HepG2 (cell line): ENCODE data around the gene GPR32. TPM values are rescaled to one million over a fixed set of nuclear protein-coding genes. Genes with fewer than 3 reads are reported as not detected.

Source experiments
- ATAC-seq: fragments of 200-7000 bp; cut with Tn5 transposase; 3 replicates; pipeline ENCODE4 v1.9.1; 2020; ENCODE audit warnings: mild to moderate bottlenecking, moderate library complexity
- BruUV-seq: library from RNA; stranded (reverse); fragments of 400-500 nt; replicated peaks from 2 replicates; lab custom pipeline; 2021; lab: Mats Ljungman, UMichigan
- CTCF ChIA-PET: fragments of 300-600 bp; formaldehyde crosslinking; extraction: SDS; loops from one replicate; lab custom pipeline; 2021; ENCODE audit warnings: low total read pairs, inconsistent platforms, low intra/inter-chr PET ratio; lab: Yijun Ruan, JAX
- POLR2A ChIA-PET: fragments of 350-600 bp; sonication (Branson Sonifier 250); formaldehyde crosslinking; loops from one replicate; lab custom pipeline; 2020; ENCODE audit warnings: antibody characterized with exemption, inconsistent platforms; lab: Yijun Ruan, JAX
- DNase-seq: peaks from one replicate; pipeline ENCODE4 v3.0.0-alpha.2; 2015; ENCODE audit warnings: low spot score
- FAIRE-seq: peaks from 3 replicates; lab custom pipeline; 2011; peaks lifted over from hg19 to GRCh38; lab: Jason Lieb, UNC
- H2AFZ ChIP-seq: one replicate; pipeline ENCODE4 v1.6.1; 2011; ENCODE audit warnings: low read length, inconsistent platforms
- H3K27ac ChIP-seq: fragments of 300-600 bp; 3 replicates; pipeline ENCODE4 v1.8.0; 2011; ENCODE audit warnings: mixed run types, mild to moderate bottlenecking, mixed read lengths, low read length, inconsistent platforms; ENCODE audit not compliant: insufficient read depth; ENCODE audit errors: extremely low read length
- H3K27me3 ChIP-seq, 2 experiments: fragments of 200-600 bp in 1 of 2; 2 replicates in 1 of 2; 3 replicates in 1 of 2; pipeline versions ENCODE4 v1.6.0 to v1.8.0; 2011; ENCODE audit warnings: low read length in 2 of 2, mild to moderate bottlenecking in 2 of 2, moderate library complexity in 2 of 2, inconsistent platforms in 1 of 2; ENCODE audit not compliant: insufficient read depth in 2 of 2, control insufficient read depth in 1 of 2
- H3K36me3 ChIP-seq, 2 experiments: fragments of 200-600 bp in 1 of 2; replicated peaks in 1 of 2; 2 replicates in 1 of 2; 3 replicates in 1 of 2; pipeline versions ENCODE4 v1.5.1 to v1.8.0; 2011; ENCODE audit warnings: low read length in 2 of 2, inconsistent platforms in 1 of 2; ENCODE audit not compliant: insufficient read depth in 2 of 2, control insufficient read depth in 1 of 2
- H3K4me1 ChIP-seq: 2 replicates; pipeline ENCODE4 v1.5.1; 2012; ENCODE audit warnings: low read length, inconsistent platforms; ENCODE audit not compliant: insufficient read depth
- H3K4me2 ChIP-seq: 2 replicates; pipeline ENCODE4 v1.6.0; 2011; ENCODE audit warnings: low read depth, low read length, inconsistent platforms
- H3K4me3 ChIP-seq, 3 experiments: fragments of 200-600 bp in 1 of 3; sonication (generic), shearing (Covaris generic) in 1 of 3; replicated peaks in 1 of 3; 2 replicates each; pipeline ENCODE4 v1.5.1; 2011 to 2016; ENCODE audit warnings: low read length in 3 of 3, inconsistent platforms in 2 of 3, low read depth in 2 of 3, mild to moderate bottlenecking in 2 of 3, control low read depth in 1 of 3, mixed read lengths in 1 of 3; ENCODE audit not compliant: insufficient read depth in 1 of 3
- H3K79me2 ChIP-seq: one replicate; pipeline ENCODE4 v1.6.1; 2011; ENCODE audit warnings: low read length, inconsistent platforms; ENCODE audit not compliant: insufficient read depth
- H3K9ac ChIP-seq: 2 replicates; pipeline ENCODE4 v1.6.0; 2011; ENCODE audit warnings: mild to moderate bottlenecking, low read depth, low read length, inconsistent platforms; ENCODE audit not compliant: insufficient read depth
- H3K9me3 ChIP-seq: 2 replicates; pipeline ENCODE4 v1.5.1; 2012; ENCODE audit warnings: mild to moderate bottlenecking, low read length
- H4K20me1 ChIP-seq: 2 replicates; pipeline ENCODE4 v1.6.0; 2011; ENCODE audit warnings: inconsistent platforms, mild to moderate bottlenecking, low read length, moderate library complexity; ENCODE audit not compliant: insufficient read depth
- AKAP8 ChIP-seq: sonication (generic); formaldehyde crosslinking; IDR thresholded peaks from 2 replicates; pipeline ENCODE4 v1.5.1; 2020; ENCODE audit warnings: mild to moderate bottlenecking, missing genetic modification reagents
- BRCA1 ChIP-seq: sonication (generic); formaldehyde crosslinking; IDR thresholded peaks from 2 replicates; pipeline ENCODE4 v1.4.0; 2020; ENCODE audit warnings: missing genetic modification reagents
- HOXA3 ChIP-seq: sonication (generic); formaldehyde crosslinking; IDR thresholded peaks from 2 replicates; pipeline ENCODE4 v1.5.0; 2020; ENCODE audit warnings: missing genetic modification reagents
- HOXA5 ChIP-seq: sonication (generic); formaldehyde crosslinking; IDR thresholded peaks from 2 replicates; pipeline ENCODE4 v1.4.0; 2020; ENCODE audit warnings: missing genetic modification reagents
- KDM3A ChIP-seq: IDR thresholded peaks from 2 replicates; pipeline ENCODE4 v1.6.1; 2018; ENCODE audit warnings: low read depth, missing compliant biosample characterization
- MED8 ChIP-seq: sonication (generic); formaldehyde crosslinking; IDR thresholded peaks from 2 replicates; pipeline ENCODE4 v1.8.1; 2023; ENCODE audit warnings: mild to moderate bottlenecking, missing genetic modification reagents; ENCODE audit not compliant: insufficient replicate concordance
- RCOR2 ChIP-seq: IDR thresholded peaks from 2 replicates; pipeline ENCODE4 v1.6.1; 2016; ENCODE audit warnings: missing biosample characterization, missing genetic modification reagents
- RFX1 ChIP-seq: fragments of 450-650 bp; IDR thresholded peaks from 2 replicates; pipeline ENCODE4 v1.6.1; 2017
- ZBTB7A ChIP-seq: sonication (generic); formaldehyde crosslinking; IDR thresholded peaks from 2 replicates; pipeline ENCODE4 v1.8.0; 2022; ENCODE audit warnings: mild to moderate bottlenecking, missing genetic modification reagents
- ZNF30 ChIP-seq: sonication (generic); formaldehyde crosslinking; IDR thresholded peaks from 2 replicates; pipeline ENCODE4 v1.5.0; 2020; ENCODE audit warnings: mild to moderate bottlenecking, missing genetic modification reagents
- ZNF543 ChIP-seq: sonication (generic); formaldehyde crosslinking; IDR thresholded peaks from 2 replicates; pipeline ENCODE4 v1.4.0; 2020; ENCODE audit warnings: mild to moderate bottlenecking, missing genetic modification reagents
- ZNF83 ChIP-seq: sonication (generic); formaldehyde crosslinking; IDR thresholded peaks from 2 replicates; pipeline ENCODE4 v1.4.0; 2020; ENCODE audit warnings: missing genetic modification reagents, mild to moderate bottlenecking, borderline replicate concordance
- WGBS: methylation state at CpG from one replicate; pipeline ENCODE4 v1.1.6; 2017; ENCODE audit warnings: low lambda C conversion rate; 5-methylcytosine and 5-hydroxymethylcytosine counted together
- in situ Hi-C: cut with HindIII; loops from 2 replicates; pipeline ENCODE4 v1.10.0; 2017; ENCODE audit warnings: low pct_unique_long_range_greater_than_20kb; ENCODE audit not compliant: extremely low pct_ligation_motif_present
- intact Hi-C: fragments of 100-400 bp; cut with micrococcal nuclease; formaldehyde crosslinking; loops from one replicate; pipeline ENCODE4 v1.10.0; 2022; ENCODE audit not compliant: unreplicated experiment
- polyA plus RNA-seq, 8 experiments: library from polyadenylated mRNA; depleted of rRNA in 3 of 8; stranded (reverse) in 7 of 8; unstranded in 1 of 8; fragments of >200 nt; fragmentation: Illumina TruSeq in 4 of 8; extraction: Trizol in 4 of 8; gene quantifications; 2 replicates each; pipeline versions ENCODE4 v1.2.1 to v1.2.3, GENCODE V29; 2011 to 2016; ENCODE audit warnings: low read depth in 4 of 8, missing spikeins in 1 of 8, mixed read lengths in 1 of 8; ENCODE audit not compliant: insufficient read depth in 1 of 8
- total RNA-seq, 5 experiments: library from RNA; depleted of rRNA; stranded (reverse); fragments of >200 nt; fragmentation: Illumina TruSeq; extraction: Trizol; gene quantifications; 2 replicates each; pipeline ENCODE4 v1.2.3, GENCODE V29; 2016; ENCODE audit warnings: low read depth in 1 of 5
- TF ChIP-seq, protein P1 (sequence below): IDR thresholded peaks from 2 replicates; pipeline ENCODE4 v1.6.1; 2016
- TF ChIP-seq, protein P2 (sequence below): sonication (generic); formaldehyde crosslinking; IDR thresholded peaks from 2 replicates; pipeline ENCODE4 v1.8.0; 2022; ENCODE audit warnings: mild to moderate bottlenecking, missing genetic modification reagents, moderate library complexity
- TF ChIP-seq, protein P3 (sequence below): sonication (generic); formaldehyde crosslinking; IDR thresholded peaks from 2 replicates; pipeline ENCODE4 v1.4.0; 2020; ENCODE audit warnings: missing genetic modification reagents

GPR32 gene
- total and polyA plus RNA-seq, 2 of the 13 experiments (the other 11 are each of a cell fraction or from before 2014, with no cell fraction given): not detected

DNA sequence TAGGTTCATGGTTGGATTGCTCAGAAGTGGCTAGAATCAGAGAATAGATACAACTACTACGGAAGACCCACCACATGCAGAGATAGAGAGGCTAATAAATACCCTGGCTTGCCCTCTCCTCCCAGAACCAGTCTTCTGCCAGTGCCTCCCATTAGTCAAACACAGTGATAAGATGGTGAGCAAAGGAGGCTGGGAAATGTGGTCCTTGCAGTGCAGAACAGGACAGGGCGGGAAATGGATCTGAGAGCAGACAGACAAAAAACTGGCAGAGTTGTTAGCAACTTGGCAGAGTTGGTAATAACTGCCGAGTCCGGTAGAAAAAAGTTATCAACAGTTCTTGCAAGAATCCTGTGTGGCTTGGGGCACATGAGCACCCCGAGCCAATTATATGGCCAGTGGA lies 44.6 kb downstream of the GPR32 start:
- H3K27me3 ChIP-seq: peaks cover 2 to 19% of the 10 kb centered on the region in 2 experiments; a peak in 4 of 5 replicates
- no peak overlapping the region for H3K9ac ChIP-seq
- no peaks in the 10 kb centered on the region for H3K4me1 ChIP-seq
- H3K27ac ChIP-seq: no peak overlapping the region
- H3K79me2 ChIP-seq: no peaks in the 10 kb centered on the region
- in situ Hi-C loops: no loop called here
- no peak overlapping the region for H3K4me3 ChIP-seq
- no peak overlapping the region for H2AFZ ChIP-seq
- ATAC-seq (no peak), DNase-seq (no peak), FAIRE-seq (no peak)
- ChIA-PET POLR2A (no interaction called here), CTCF (no interaction called here)
- no TSS peak for BruUV-seq
- no peaks in the 10 kb centered on the region for H3K9me3 ChIP-seq
- H3K36me3 ChIP-seq: no peaks in the 10 kb centered on the region
- no peak overlapping the region for H3K4me2 ChIP-seq
- 36% methylated on average over 5 of the region's 5 CpGs for WGBS
- intact Hi-C loops: no loop called here
- TF ChIP-seq MED8 (CRISPR knock-in tag) (no peak), ZBTB7A (CRISPR knock-in tag) (no peak), BRCA1 (CRISPR knock-in tag) (no peak), ZNF30 (CRISPR knock-in tag) (no peak), ZNF83 (CRISPR knock-in tag) (no peak), AKAP8 (CRISPR knock-in tag) (no peak), HOXA5 (CRISPR knock-in tag) (no peak), RFX1 (no peak), ZNF543 (CRISPR knock-in tag) (no peak), KDM3A (CRISPR knock-in tag) (no peak), HOXA3 (CRISPR knock-in tag) (no peak), RCOR2 (CRISPR knock-in tag) (no peak)
- TF ChIP-seq, protein P1, sequence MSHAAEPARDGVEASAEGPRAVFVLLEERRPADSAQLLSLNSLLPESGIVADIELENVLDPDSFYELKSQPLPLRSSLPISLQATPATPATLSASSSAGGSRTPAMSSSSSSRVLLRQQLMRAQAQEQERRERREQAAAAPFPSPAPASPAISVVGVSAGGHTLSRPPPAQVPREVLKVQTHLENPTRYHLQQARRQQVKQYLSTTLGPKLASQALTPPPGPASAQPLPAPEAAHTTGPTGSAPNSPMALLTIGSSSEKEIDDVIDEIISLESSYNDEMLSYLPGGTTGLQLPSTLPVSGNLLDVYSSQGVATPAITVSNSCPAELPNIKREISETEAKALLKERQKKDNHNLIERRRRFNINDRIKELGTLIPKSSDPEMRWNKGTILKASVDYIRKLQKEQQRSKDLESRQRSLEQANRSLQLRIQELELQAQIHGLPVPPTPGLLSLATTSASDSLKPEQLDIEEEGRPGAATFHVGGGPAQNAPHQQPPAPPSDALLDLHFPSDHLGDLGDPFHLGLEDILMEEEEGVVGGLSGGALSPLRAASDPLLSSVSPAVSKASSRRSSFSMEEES (CRISPR knock-in tag): no peak
- TF ChIP-seq, protein P2, sequence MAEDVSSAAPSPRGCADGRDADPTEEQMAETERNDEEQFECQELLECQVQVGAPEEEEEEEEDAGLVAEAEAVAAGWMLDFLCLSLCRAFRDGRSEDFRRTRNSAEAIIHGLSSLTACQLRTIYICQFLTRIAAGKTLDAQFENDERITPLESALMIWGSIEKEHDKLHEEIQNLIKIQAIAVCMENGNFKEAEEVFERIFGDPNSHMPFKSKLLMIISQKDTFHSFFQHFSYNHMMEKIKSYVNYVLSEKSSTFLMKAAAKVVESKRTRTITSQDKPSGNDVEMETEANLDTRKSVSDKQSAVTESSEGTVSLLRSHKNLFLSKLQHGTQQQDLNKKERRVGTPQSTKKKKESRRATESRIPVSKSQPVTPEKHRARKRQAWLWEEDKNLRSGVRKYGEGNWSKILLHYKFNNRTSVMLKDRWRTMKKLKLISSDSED (CRISPR knock-in tag): no peak
- TF ChIP-seq, protein P3, sequence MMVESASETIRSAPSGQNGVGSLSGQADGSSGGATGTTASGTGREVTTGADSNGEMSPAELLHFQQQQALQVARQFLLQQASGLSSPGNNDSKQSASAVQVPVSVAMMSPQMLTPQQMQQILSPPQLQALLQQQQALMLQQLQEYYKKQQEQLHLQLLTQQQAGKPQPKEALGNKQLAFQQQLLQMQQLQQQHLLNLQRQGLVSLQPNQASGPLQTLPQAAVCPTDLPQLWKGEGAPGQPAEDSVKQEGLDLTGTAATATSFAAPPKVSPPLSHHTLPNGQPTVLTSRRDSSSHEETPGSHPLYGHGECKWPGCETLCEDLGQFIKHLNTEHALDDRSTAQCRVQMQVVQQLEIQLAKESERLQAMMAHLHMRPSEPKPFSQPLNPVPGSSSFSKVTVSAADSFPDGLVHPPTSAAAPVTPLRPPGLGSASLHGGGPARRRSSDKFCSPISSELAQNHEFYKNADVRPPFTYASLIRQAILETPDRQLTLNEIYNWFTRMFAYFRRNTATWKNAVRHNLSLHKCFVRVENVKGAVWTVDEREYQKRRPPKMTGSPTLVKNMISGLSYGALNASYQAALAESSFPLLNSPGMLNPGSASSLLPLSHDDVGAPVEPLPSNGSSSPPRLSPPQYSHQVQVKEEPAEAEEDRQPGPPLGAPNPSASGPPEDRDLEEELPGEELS: no peak
- no peaks in the 10 kb centered on the region for H4K20me1 ChIP-seq
